ENCODE measurements around the gene TCHP.

The TCHP gene

DNA sequence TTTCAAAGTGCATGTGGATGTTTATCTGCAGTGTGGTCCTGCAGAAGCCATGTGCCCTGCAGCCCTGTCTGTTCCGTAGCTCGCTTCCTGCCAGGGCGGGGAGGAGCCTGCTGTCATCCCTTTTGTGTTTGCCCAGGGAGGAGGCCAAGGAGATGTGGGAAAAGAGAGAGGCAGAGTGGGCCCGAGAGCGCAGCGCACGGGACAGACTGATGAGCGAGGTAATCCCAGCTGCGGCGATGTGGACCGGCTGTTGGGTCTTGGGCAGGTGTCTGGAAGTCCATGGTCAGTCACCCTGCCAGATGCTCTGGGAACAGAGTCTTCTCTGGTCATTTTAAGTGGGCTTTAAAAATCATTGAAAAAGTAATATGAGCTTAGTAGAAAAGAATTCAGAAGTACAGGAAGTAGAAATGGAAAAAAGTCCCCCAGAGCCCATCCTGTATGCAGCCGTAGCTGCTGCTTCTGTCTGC, 12.8 kb downstream of the TCHP start:
- no peak for TF ChIP-seq CTCF (IDR thresholded peaks at IDR 0.05; ENCODE audit: low read depth, low read length)
- DNase-seq (ENCODE audit: extremely low read depth, low read depth): no peak

- no peak for TF ChIP-seq CTCF (IDR thresholded peaks at IDR 0.05; ENCODE audit: low read depth, low read length)
- DNase-seq (ENCODE audit: extremely low read depth, low read depth): no peak
These were observed 14.4 kb downstream of the TCHP start for GRCh38 chr12:109914461-109914860.

DNA sequence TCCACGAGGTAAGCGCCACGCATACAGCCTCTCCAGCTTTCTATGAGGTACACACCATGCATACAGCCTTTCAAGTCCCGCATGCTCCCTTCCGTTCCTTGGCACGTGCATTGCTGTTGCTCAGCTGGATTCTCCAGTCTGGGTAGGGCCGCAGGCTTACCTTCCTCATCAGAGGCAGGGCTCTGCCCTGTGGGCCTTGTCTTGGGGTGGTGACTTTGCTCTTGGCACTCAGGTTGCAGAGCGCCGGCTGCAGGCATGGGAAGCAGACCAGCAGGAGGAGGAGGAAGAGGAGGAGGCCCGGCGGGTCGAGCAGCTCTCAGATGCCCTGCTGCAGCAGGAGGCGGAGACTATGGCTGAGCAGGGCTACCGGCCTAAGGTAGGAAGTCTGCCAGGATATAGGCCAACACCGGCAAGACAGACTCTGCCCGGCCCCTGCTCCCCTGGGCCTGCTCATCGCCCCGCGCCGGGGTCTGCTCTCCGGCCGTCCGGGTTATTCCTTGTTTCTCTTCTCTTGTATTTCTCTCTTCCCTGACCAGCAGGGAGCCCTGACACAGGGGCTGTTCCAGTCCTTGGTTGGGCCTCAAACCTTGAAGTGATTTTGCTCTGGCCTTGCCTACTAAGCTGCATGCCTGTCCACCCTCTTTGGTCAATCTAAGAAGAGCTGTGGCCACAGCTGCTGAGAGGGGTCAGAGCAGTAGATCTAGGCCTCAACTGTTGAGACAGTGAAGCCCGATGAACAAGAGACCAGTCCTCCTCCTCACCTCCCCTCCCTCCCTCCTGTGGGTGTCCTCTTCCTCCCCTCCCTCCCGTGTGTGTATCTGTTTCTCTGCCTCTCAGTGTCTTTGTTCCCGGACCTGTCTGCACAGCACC, 15.3 kb downstream of the TCHP start:
- no peak for DNase-seq (ENCODE audit: extremely low read depth, low read depth)
- no peak for TF ChIP-seq CTCF (IDR thresholded peaks at IDR 0.05; ENCODE audit: low read depth, low read length)

- DNase-seq (ENCODE audit: extremely low read depth, low read depth): no peak
These were observed 16.0 kb downstream of the TCHP start for GRCh38 chr12:109916045-109916444.

DNA sequence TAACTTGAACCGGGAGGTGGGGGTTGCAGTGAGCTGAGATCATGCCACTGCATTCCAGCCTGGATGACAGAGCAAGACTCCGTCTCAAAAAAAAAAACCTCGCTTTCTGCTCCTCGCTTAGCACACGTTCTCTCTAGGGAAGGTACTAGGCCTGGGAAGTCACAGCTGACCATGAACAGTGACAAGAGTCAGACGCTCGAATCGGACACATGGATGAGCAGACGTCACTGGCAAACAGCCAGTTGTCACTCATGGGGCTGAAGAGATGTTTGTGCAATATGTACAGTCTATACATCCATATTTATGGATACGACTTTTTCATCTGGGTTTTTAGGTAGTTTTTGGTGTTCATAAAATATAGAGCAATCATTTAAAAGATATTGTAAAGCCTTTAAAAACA, 19.4 kb downstream of the TCHP start:
- TF ChIP-seq CTCF (IDR thresholded peaks at IDR 0.05; ENCODE audit: low read depth, low read length): no peak
- DNase-seq (ENCODE audit: extremely low read depth, low read depth): no peak

More at GRCh38 chr12:109916045-109916444, 16.0 kb downstream of the TCHP start:
- TF ChIP-seq CTCF (IDR thresholded peaks at IDR 0.05; ENCODE audit: low read depth, low read length): no peak

DNA sequence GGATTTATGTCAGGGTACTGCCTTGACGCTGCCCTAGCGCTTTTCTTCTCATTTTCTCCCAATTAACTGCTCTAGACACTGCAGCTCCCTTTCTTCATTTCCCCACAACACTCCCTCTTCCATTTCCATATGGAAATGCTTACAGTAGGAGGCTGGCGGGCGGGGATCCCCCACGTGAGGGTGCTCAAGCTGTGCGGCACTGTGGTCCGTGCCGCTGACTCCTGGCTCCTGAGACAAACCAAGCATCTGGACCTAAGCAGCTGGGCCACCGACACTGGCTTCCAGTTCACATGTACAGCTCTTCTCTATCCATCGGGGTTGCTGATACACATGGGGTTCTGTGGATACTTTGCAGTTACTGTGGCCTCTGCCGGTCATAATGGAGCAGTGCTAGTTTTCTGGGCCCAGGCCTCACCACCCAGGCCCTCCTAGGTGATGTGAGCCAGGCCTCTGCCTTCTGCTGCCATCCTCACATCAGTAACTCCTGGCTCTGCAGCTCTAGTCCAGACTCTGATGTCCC, 20.2 kb downstream of the TCHP start:
- DNase-seq (ENCODE audit: extremely low read depth, low read depth): no peak
- no peak for TF ChIP-seq CTCF (IDR thresholded peaks at IDR 0.05; ENCODE audit: low read depth, low read length)

DNA sequence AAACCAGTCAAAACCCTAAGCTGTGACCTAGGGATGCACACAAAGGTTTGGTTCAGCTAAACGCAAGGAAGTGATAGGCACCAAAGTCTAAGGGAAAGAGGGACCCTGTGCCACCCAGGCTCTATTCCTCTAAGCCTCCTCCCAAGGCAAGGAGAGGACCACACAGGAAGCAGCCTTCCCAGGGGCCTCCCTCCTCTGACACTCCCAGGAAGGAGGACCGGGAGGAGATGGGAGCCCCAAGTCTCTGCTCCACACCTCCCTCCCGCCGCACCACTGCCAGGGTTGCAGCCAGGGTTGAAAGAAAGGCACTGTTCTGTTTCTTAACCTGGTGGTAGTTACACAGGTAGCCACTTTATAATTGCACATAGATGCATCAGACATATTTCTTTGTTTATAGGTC, 21.9 kb downstream of the TCHP start:
- no peak for TF ChIP-seq CTCF (IDR thresholded peaks at IDR 0.05; ENCODE audit: low read depth, low read length)
- no peak for DNase-seq (ENCODE audit: extremely low read depth, low read depth)
